NT2/D1 (cell line): ENCODE measurements around the gene NPIPB2.

Source experiments
- SUZ12 ChIP-seq: IDR thresholded peaks from 2 replicates; pipeline ENCODE4 v1.6.1; 2011; ENCODE audit not compliant: insufficient read length, insufficient read depth; ENCODE audit errors: extremely low read depth
- YY1 ChIP-seq: IDR thresholded peaks from 2 replicates; pipeline ENCODE4 v1.6.1; 2011; ENCODE audit not compliant: insufficient read length, insufficient read depth
- ZNF274 ChIP-seq: IDR thresholded peaks from 2 replicates; pipeline ENCODE4 v1.6.1; 2011; ENCODE audit warnings: mild to moderate bottlenecking, low read depth, low read length

DNA sequence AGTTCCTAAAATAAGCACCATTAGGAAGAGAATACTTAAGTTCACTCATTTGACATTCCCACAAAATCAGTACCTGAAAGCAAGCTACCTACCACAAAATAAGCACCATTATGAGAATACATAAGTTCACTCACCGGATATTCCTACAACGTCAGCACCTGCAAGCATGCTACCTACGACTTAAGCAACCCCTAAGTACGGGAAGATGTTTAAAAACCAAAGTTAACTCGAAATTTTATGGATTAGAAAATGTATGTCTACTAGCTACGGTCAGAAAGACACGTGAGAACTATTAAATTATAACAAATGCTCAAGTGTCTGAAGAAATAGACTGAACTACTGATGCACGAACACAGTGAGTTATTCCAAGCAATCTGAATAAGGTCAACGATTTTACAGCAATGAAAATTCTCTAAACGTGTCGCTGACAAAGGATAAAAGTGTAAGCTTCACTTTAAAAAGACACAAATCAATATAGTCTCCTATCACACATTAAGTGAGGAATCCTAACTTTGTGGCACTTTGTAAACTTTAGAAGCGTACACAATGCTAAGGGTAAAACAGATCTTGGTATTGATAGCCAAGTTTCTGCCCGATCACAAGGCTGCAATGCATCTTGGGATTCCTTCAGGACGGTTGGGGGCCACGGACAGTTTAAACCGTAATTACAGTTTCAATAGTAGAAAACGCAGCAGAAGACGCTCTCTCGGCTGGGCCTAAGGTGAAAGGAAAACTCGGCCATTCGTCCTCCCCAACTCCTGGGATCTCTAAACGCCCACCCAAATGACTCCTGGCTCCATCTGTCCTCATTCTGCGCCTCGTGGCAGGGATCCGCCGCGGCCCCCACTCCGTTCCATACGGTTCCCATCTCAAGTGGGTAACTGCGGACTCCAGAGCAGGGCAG is 27.4 kb downstream of the NPIPB2 start:
- TF ChIP-seq ZNF274 (no peak), SUZ12 (no peak), YY1 (no peak)
